HG02973 (cell line): ENCODE data around the gene FIGN.

Experiments used
- ATAC-seq: cut with Tn5 transposase; IDR thresholded peaks from one replicate; pipeline ENCODE4 v1.9.1; 2021; ENCODE audit warnings: moderate library complexity; ENCODE audit not compliant: unreplicated experiment

Gene FIGN

DNA sequence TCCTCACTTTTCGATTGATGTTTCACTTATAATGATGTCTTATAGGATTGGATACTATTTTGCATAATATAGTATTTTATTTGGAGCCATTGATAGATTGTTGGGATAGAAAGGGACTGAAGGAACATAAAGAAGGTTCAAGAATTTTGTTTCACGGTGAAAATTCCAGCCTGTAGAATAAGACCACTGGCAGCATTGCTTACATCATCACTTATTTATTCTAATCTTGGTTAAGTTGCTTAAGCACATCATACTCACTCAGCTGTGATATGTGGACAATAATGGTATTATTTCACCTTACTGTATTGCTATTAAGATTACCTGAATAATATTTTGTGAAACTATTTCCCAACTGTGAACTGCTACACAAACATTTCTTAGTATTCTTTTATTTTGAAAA, 118.3 kb downstream of the FIGN start:
- no peak for ATAC-seq

- ATAC-seq: no peak
Measured at GRCh38 chr2:163613266-163613731, 122.5 kb downstream of the FIGN start.

DNA sequence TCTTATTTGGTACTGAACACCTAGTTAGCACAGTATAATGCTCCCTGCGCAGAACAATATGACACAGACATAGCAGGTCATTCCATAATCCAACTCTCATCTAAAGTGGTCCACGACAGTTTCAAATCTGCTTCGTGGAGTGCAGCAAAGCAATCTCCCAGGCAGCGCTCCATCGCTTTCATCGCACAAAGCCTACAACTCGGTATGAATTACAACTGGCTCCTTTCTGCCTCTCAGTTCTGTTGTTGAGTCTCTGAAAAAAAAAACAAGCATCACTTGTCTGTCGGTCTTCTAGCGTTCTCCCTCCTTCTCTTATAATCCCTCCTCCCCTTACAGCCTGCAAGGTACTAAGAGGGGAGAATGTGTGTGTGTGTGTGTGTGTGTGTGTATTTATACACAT, 123.5 kb downstream of the FIGN start:
- no peak for ATAC-seq

- no peak for ATAC-seq
Measured at GRCh38 chr2:163611557-163611906, 124.3 kb downstream of the FIGN start.

- no peak for ATAC-seq
Measured at GRCh38 chr2:163610817-163611556, 124.8 kb downstream of the FIGN start.

GRCh38 chr2:163607630-163608029, 128.2 kb downstream of the FIGN start:
- no peak for ATAC-seq

GRCh38 chr2:163606878-163607277, 128.9 kb downstream of the FIGN start:
- ATAC-seq: no peak

- no peak for ATAC-seq
Measured at GRCh38 chr2:163605779-163606178, 130.0 kb downstream of the FIGN start.

GRCh38 chr2:163604941-163605555, 130.8 kb downstream of the FIGN start:
- ATAC-seq: no peak

- no peak for ATAC-seq
Measured at GRCh38 chr2:163602196-163602595, 133.6 kb downstream of the FIGN start.

DNA sequence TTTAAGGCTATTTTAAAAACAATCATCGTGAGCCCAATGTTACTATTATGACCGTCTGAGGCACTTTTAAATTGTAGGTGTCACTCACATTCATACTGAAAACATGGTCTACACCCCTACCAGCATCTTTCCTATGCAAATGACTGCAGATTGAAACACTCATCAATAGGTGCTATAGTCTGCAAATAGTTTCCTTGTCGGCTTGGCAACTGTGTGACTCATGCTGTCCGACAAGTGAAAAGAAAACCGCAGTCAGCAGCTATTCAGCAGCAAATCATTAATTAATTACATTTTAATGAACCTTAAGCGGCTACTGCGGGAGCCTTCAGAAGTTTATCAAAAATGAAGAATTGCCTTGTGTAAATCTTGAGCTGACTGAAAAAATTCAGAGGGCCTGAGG, 134.4 kb downstream of the FIGN start:
- ATAC-seq: no peak

DNA sequence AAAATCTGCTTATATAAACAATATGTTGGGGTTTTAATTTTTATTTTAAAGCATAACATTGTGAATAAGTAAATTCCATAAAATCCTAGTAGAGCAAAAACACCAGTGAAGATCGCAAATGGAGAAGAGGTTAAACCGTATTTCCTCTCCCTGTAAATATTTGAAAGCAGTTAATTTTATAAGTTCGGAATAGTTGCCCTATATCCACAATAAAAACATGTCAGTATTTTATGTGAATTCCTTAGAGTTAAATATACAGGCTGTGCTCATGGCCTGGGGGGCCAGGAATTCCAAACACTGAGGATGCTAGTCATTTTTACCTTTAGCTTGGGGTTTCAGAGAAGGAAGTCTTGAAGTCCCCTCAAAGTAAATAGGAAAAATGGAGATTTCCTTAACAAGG, 135.0 kb downstream of the FIGN start:
- ATAC-seq: no peak

DNA sequence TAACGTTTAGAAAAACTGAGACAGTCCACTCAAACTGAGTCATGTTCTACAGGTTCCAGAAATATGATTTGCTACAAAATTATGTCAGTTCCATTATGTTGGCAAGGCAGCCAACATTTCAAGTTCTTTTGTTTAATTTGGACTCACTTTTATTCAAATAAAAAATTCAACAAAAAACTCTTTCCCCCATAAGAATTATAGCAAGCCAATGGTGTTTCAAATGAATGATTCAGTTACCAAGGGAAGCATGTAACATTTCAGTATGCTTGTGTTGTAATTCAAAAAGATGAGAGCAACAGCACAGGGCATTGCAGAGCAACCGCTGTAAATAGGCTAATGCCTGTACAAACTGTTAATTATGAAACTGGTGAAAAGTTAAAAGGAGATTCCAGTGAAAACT, 140.8 kb downstream of the FIGN start:
- ATAC-seq: no peak

DNA sequence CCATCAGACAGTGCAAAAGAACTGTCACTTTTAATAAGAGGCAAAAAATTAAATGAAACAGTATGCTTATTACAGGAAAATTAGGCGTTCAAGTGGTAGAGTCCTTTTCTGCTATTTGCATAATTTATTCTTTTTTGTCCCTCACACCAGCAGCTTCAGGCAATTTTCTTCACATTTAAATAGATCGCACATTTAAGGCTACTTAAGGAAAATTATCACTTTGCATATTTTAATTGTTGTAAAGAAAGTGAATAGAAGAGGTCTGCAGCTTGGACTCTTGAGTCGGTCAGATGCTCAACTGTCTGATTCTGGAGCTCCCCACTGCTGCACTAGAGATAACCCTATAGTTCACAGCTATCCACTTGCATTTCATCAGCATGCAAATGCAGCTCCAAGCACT, 141.3 kb downstream of the FIGN start:
- no peak for ATAC-seq

DNA sequence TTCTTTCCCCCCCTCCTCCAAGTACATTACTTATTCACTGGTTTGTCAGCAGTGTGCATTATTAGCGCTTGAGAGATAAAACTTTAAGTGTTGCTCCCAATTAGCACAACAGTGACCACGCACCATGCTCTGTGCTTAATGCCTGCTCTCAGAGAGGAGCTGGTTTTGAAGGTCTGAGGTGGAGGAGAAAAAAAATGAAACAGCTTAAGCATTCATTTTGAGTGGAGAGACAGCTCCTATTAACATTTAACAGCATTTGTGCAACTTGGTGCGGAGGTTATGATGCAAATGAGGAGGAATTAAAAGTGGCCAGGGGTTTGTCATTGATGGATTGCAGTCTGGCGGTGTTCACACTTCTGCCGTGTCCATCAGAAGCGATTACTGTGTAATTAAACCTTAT, 141.8 kb downstream of the FIGN start:
- ATAC-seq: no peak

DNA sequence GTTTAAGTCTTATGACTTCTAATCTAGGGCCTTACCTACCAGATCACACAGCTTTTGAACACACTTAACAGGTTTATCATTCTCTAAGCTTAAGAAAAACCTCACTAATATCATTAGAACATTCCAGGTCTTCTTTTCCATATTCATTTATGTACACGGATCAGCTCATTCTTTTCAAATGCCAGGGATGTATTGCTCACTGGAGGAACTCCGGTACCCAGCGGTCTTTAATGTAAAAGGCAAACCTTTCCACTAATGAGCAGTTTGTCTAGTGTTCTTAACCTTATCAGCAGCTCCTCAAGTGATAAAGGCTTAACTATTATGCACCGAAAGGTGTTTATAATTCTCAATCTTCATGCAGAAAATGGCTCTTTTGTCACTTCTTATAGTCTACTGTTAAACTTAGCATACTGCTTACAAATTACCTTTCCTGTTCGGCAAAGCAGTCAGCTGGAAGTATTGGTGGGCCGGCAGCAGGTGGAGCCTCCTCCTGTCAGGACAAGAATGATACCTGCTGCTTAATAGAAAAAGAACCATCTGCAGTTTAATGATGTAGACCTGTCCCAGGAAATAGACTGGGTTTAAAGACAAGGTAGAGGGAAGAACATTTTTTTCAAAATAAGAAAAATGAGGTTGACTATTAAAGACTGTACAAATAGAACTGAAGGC, 142.7 kb downstream of the FIGN start:
- no peak for ATAC-seq

- no peak for ATAC-seq
Measured at GRCh38 chr2:163591461-163591860, 144.3 kb downstream of the FIGN start.

DNA sequence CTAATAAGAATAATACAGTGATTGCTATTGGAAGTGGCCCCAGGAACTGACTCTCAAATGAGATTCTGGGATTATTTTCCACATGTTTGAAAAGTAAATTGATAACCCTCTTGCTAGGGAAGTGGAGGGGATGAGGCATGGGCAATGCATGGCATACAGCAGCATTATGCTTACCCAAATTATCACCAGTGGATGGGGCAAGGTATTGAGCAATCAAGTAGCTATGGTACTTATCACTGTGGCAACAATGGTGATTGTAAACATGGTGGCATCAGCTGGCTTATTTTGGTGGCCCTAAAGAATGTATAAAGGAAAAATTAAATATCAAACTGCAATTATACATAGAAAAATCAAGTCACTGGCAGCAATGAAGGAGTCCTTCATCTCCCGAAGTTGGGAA, 155.1 kb downstream of the FIGN start:
- no peak for ATAC-seq

- no peak for ATAC-seq
Measured at GRCh38 chr2:163574309-163574708, 161.5 kb downstream of the FIGN start.

GRCh38 chr2:163573652-163574051, 162.2 kb downstream of the FIGN start:
- no peak for ATAC-seq

GRCh38 chr2:163572850-163573249, 163.0 kb downstream of the FIGN start:
- no peak for ATAC-seq

GRCh38 chr2:163571423-163572102, 164.2 kb downstream of the FIGN start:
- ATAC-seq: no peak
